Pancreas (tissue), 10 donors: ENCODE measurements around the gene LRRC74B. TPM values are rescaled to one million over a fixed set of nuclear protein-coding genes. Genes with fewer than 3 reads are reported as not detected.
A peak's percentile ranks its signal among the peaks of the same experiment; 100 is the strongest.

Experiments
- ATAC-seq, 4 donors: fragments of 200-7000 bp; cut with Tn5 transposase; one replicate each; pipeline versions ENCODE4 v1.8.0 to v1.9.1; 2020; ENCODE audit warnings: mild to moderate bottlenecking in 4 of 4, moderate library complexity in 4 of 4
- DNase-seq, 6 donors: peaks; one replicate each; pipeline ENCODE4 v3.0.0-alpha.2; 2020
- FAIRE-seq: peaks from 2 replicates; lab custom pipeline; 2012; peaks lifted over from hg19 to GRCh38; lab: Jason Lieb, UNC
- H3K27ac ChIP-seq, 4 donors: fragments of 200-600 bp; sonication (generic); 1 replicate in 3 of 4; 2 replicates in 1 of 4; pipeline versions ENCODE4 v1.5.0 to v1.8.0; 2020
- H3K27me3 ChIP-seq, 4 donors: fragments of 200-600 bp; one replicate each; pipeline ENCODE4 v1.8.0; 2021
- H3K36me3 ChIP-seq, 3 donors: fragments of 200-600 bp; sonication (generic) in 1 of 3; one replicate each; pipeline versions ENCODE4 v1.5.0 to v1.8.0; 2020 to 2021
- H3K4me1 ChIP-seq, 3 donors: fragments of 200-600 bp; one replicate each; pipeline ENCODE4 v1.8.0; 2021
- H3K4me3 ChIP-seq, 4 donors: fragments of 200-600 bp; sonication (generic) in 2 of 4; one replicate each; pipeline versions ENCODE4 v1.5.0 to v1.8.0; 2020 to 2021
- H3K9me3 ChIP-seq, 4 donors: fragments of 200-600 bp; one replicate each; pipeline ENCODE4 v1.8.0; 2021
- CTCF ChIP-seq, 4 donors: fragments of 200-600 bp; sonication (generic) in 3 of 4; IDR thresholded peaks; one replicate each; pipeline versions ENCODE4 v1.5.0 to v1.8.0; 2021; ENCODE audit warnings: antibody characterized with exemption in 4 of 4
- WGBS, 2 donors: extraction: QIAGEN DNeasy Blood & Tissue Kit; methylation state at CpG; one replicate each; pipeline ENCODE4 v1.1.7; 2013; 5-methylcytosine and 5-hydroxymethylcytosine counted together
- intact Hi-C, 3 donors: fragments of 100-400 bp; cut with DNase I; formaldehyde crosslinking; loops; one replicate each; pipeline versions ENCODE4 v1.11.1 to v1.14.2; 2022
- polyA plus RNA-seq, 2 donors: library from polyadenylated mRNA; stranded (reverse); fragments of 200-250 nt; gene quantifications; one replicate each; pipeline ENCODE4 v1.2.3, GENCODE V29; 2013
- total RNA-seq, 6 donors: library from RNA; stranded (reverse); fragmentation: NEBNext Ultra II Directional in 4 of 6; extraction: Animal tissue kit (Norgen Biotek cat#: 25700) in 4 of 6; gene quantifications; one replicate each; pipeline versions ENCODE4 v1.2.1 to v1.2.4, GENCODE V29; 2021 to 2023
- donor health status: healthy with polysubstance abuse.
- donor health status: DM: no; HTN: no; CAD: no; lungs with moderate emphysema.
- donor health status: DM: no; HTN: no; CAD: no.
- donor health status: control.
- donor health status: control.
- donor health status: Bipolar disorder and iron deficiency.
- donor health status: DM: yes; HTN: yes; CAD: no.
- donor health status: DM: no; HTN: no; CAD: no.
- donor health status: DM: no; HTN: no; CAD: no.
- donor health status: DM: yes; HTN: yes; CAD: no.

Gene LRRC74B
- total and polyA plus RNA-seq, 8 donors: 0.05 TPM; not detected in 7

- intact Hi-C loops: loop anchor here in 1 of 3 donors (10.0 kb wide), 1 partner anchor 48 kb away; no protein-coding TSS in a partner anchor
- no peak overlapping the region for H3K27ac ChIP-seq
- FAIRE-seq: no peak
- no peaks in the 10 kb centered on the region for H3K27me3 ChIP-seq
- WGBS, 2 donors: 77 to 82% methylated on average over 3 of the region's 3 CpGs
- no peak for DNase-seq
- no peak for TF ChIP-seq CTCF (IDR thresholded peaks at IDR 0.05)
- no peaks in the 10 kb centered on the region for H3K36me3 ChIP-seq
- no peaks in the 10 kb centered on the region for H3K9me3 ChIP-seq
- no peak overlapping the region for H3K4me3 ChIP-seq
- ATAC-seq: no peak
- H3K4me1 ChIP-seq: no peaks in the 10 kb centered on the region
Measured at GRCh38 chr22:21073023-21073422, 27.3 kb downstream of the LRRC74B start.

GRCh38 chr22:21073482-21073881 lies 27.7 kb downstream of the LRRC74B start:
- DNase-seq (no peak), FAIRE-seq (no peak), ATAC-seq (no peak)
- Histone ChIP-seq H3K27me3 (no peaks in the 10 kb centered on the region), H3K36me3 (no peaks in the 10 kb centered on the region), H3K27ac (no peak overlapping the region), H3K4me3 (no peak overlapping the region), H3K9me3 (no peaks in the 10 kb centered on the region), H3K4me1 (no peaks in the 10 kb centered on the region)
- TF ChIP-seq CTCF (IDR thresholded peaks at IDR 0.05): no peak
- intact Hi-C loops: loop anchor here in 1 of 3 donors (10.0 kb wide), 1 partner anchor 49 kb away; no protein-coding TSS in a partner anchor
- WGBS, 2 donors: 88 to 91% methylated on average over 5 of the region's 5 CpGs

GRCh38 chr22:21074102-21074715 lies 28.5 kb downstream of the LRRC74B start:
- Histone ChIP-seq H3K4me1 (no peaks in the 10 kb centered on the region), H3K9me3 (no peaks in the 10 kb centered on the region), H3K4me3 (no peak overlapping the region), H3K27me3 (no peaks in the 10 kb centered on the region), H3K27ac (no peak overlapping the region), H3K36me3 (no peaks in the 10 kb centered on the region)
- intact Hi-C loops: loop anchor here in 1 of 3 donors (10.0 kb wide), 1 partner anchor 49 kb away; no protein-coding TSS in a partner anchor
- 66% methylated on average over 7 of the region's 7 CpGs for WGBS, 2 donors
- ATAC-seq: peak in 1 of 4 donors; percentile 74
- no peak for FAIRE-seq
- TF ChIP-seq CTCF (IDR thresholded peaks at IDR 0.05): no peak
- DNase-seq: no peak

GRCh38 chr22:21075516-21076138 lies 29.9 kb downstream of the LRRC74B start:
- WGBS, 2 donors: 85 to 93% methylated on average over 14 of the region's 14 CpGs
- Histone ChIP-seq H3K9me3 (no peaks in the 10 kb centered on the region), H3K27me3 (no peaks in the 10 kb centered on the region), H3K4me3 (no peak overlapping the region), H3K36me3 (no peaks in the 10 kb centered on the region), H3K4me1 (no peaks in the 10 kb centered on the region), H3K27ac (no peak overlapping the region)
- FAIRE-seq (no peak), DNase-seq (no peak), ATAC-seq (no peak)
- intact Hi-C loops: loop anchor here in 1 of 3 donors (10.0 kb wide), 1 partner anchor 51 kb away; no protein-coding TSS in a partner anchor
- no peak for TF ChIP-seq CTCF (IDR thresholded peaks at IDR 0.05)
